HFFc6 (cell line): Measurements from ENCODE around the gene TNFRSF18. TPM values are rescaled to one million over a fixed set of nuclear protein-coding genes. Genes with fewer than 3 reads are reported as not detected.

Experiments
- DNase-seq: peaks from one replicate; pipeline ENCODE4 v3.0.0-alpha.2; 2018
- H3K27ac Mint-ChIP-seq: 2 replicates; pipeline ENCODE4 v1.8.0; 2020; ENCODE audit warnings: mild to moderate bottlenecking, mixed read lengths
- H3K27me3 Mint-ChIP-seq: 2 replicates; pipeline ENCODE4 v1.8.0; 2021; ENCODE audit warnings: mild to moderate bottlenecking, moderate library complexity, mixed read lengths; ENCODE audit not compliant: insufficient read depth
- H3K36me3 Mint-ChIP-seq: 2 replicates; pipeline ENCODE4 v1.8.0; 2021; ENCODE audit warnings: low read depth, mixed read lengths
- H3K4me1 Mint-ChIP-seq: 2 replicates; pipeline ENCODE4 v1.8.0; 2020; ENCODE audit warnings: low read depth, mixed read lengths
- H3K4me3 Mint-ChIP-seq: 2 replicates; pipeline ENCODE4 v1.8.0; 2020; ENCODE audit warnings: mild to moderate bottlenecking, moderate library complexity, mixed read lengths
- H3K9me3 Mint-ChIP-seq: 2 replicates; pipeline ENCODE4 v1.8.0; 2020; ENCODE audit warnings: mild to moderate bottlenecking, mixed read lengths
- CTCF ChIP-seq: fragments of 200-600 bp; sonication (generic); IDR thresholded peaks from 2 replicates; pipeline ENCODE4 v1.5.0; 2021; ENCODE audit warnings: antibody characterized with exemption, mild to moderate bottlenecking
- microRNA-seq: library from miRNA; unstranded; fragments of <30 nt; microRNA quantifications from one replicate; pipeline ENCODE4, GENCODE V29; 2019
- total RNA-seq, 6 experiments: library from RNA; stranded (reverse); fragmentation: NEBNext Ultra II Directional; extraction: Animal tissue kit (Norgen Biotek cat#: 25700); gene quantifications; 2 replicates in 1 of 6; 3 replicates in 5 of 6; pipeline ENCODE4 v1.2.3, GENCODE V29; 2021

The TNFRSF18 gene
- total RNA-seq, 6 experiments from 2014 or later: not detected

- no peak overlapping the region for H3K4me3 Mint-ChIP-seq
- no peak for DNase-seq
- H3K27ac Mint-ChIP-seq: no peak overlapping the region
- H3K4me1 Mint-ChIP-seq: no peaks in the 10 kb centered on the region
- H3K36me3 Mint-ChIP-seq: peaks cover 16% of the 10 kb centered on the region
- peaks cover 4% of the 10 kb centered on the region for H3K27me3 Mint-ChIP-seq
- peaks cover 25% of the 10 kb centered on the region for H3K9me3 Mint-ChIP-seq
- TF ChIP-seq CTCF: no peak
Measured at GRCh38 chr1:1155258-1155657, 51.1 kb downstream of the TNFRSF18 start.

- Mint-ChIP-seq H3K4me1 (no peaks in the 10 kb centered on the region), H3K9me3 (peaks cover 25% of the 10 kb centered on the region), H3K27ac (no peak overlapping the region), H3K4me3 (no peak overlapping the region), H3K36me3 (peaks cover 16% of the 10 kb centered on the region), H3K27me3 (peaks cover 4% of the 10 kb centered on the region)
- TF ChIP-seq CTCF: no peak
- no peak for DNase-seq
Measured at GRCh38 chr1:1153874-1154273, 52.5 kb downstream of the TNFRSF18 start.

Small RNAs within 50 kb of the gene (microRNA-seq; reads per million reads assigned to microRNA genes)
- gene MIR200A (not detected), gene MIR200B (3.1 reads per million), gene MIR429 (not detected)

Other genes with a start within 250 kb of the TNFRSF18 start
- 100 to 1,000 TPM; 112 to 142 (median 119) TPM for gene NOC2L, start 247.3 kb downstream of the TNFRSF18 start, total RNA-seq
- gene KLHL17, start 246.0 kb downstream of the TNFRSF18 start, total RNA-seq: 10 to 100 TPM; 12.2 to 17.5 (median 13.2) TPM
- 1 to 10 TPM; 5.2 to 6.9 (median 6.0) TPM for gene PLEKHN1, start 240.1 kb downstream of the TNFRSF18 start, total RNA-seq
- under 1 TPM in 2 of 6 experiments, not detected in 4; 0.17 to 0.18 TPM for gene PERM1, start 224.5 kb downstream of the TNFRSF18 start, total RNA-seq
- 10 to 100 TPM; 14.1 to 17.4 (median 15.6) TPM for gene HES4, start 206.5 kb downstream of the TNFRSF18 start, total RNA-seq
- gene ISG15, start 193.1 kb downstream of the TNFRSF18 start, total RNA-seq: 10 to 100 TPM; 38.4 to 89.1 (median 42.1) TPM
- gene AGRN, start 186.5 kb downstream of the TNFRSF18 start, total RNA-seq: 100 to 1,000 TPM; 131 to 164 (median 140) TPM
- not detected for gene RNF223, start 132.3 kb downstream of the TNFRSF18 start, total RNA-seq
- gene C1orf159, start 90.5 kb downstream of the TNFRSF18 start, total RNA-seq: 10 to 100 TPM in 1 of 6 experiments, 1 to 10 TPM in 5; 8.7 to 10.3 (median 9.6) TPM
- gene TTLL10, start 32.7 kb downstream of the TNFRSF18 start, total RNA-seq: not detected
- gene TNFRSF4, start 7.6 kb upstream of the TNFRSF18 start, total RNA-seq: under 1 TPM in 1 of 6 experiments, not detected in 5; 0.17 TPM
- gene SDF4, start 25.4 kb upstream of the TNFRSF18 start, total RNA-seq: 100 to 1,000 TPM; 182 to 231 (median 196) TPM
- gene B3GALT6, start 25.6 kb upstream of the TNFRSF18 start, total RNA-seq: 10 to 100 TPM; 24.5 to 35.7 (median 25.8) TPM
- gene C1QTNF12, start 40.1 kb upstream of the TNFRSF18 start, total RNA-seq: 1 to 10 TPM in 3 of 6 experiments, under 1 TPM in 3; 0.31 to 1.7 (median 1.1) TPM
- gene UBE2J2, start 67.3 kb upstream of the TNFRSF18 start, total RNA-seq: 10 to 100 TPM; 56.2 to 67.9 (median 61.1) TPM
- gene SCNN1D, start 73.8 kb upstream of the TNFRSF18 start, total RNA-seq: 1 to 10 TPM; 1.4 to 3.0 (median 2.0) TPM
- gene ACAP3, start 101.3 kb upstream of the TNFRSF18 start, total RNA-seq: 10 to 100 TPM; 39.4 to 50.8 (median 42.6) TPM
- gene PUSL1, start 102.0 kb upstream of the TNFRSF18 start, total RNA-seq: 10 to 100 TPM; 23.5 to 28.7 (median 25.6) TPM
- 10 to 100 TPM; 65.6 to 78.3 (median 69.8) TPM for gene INTS11, start 118.1 kb upstream of the TNFRSF18 start, total RNA-seq
- 10 to 100 TPM; 24.6 to 31.5 (median 26.6) TPM for gene CPTP, start 118.2 kb upstream of the TNFRSF18 start, total RNA-seq
- gene TAS1R3, start 124.7 kb upstream of the TNFRSF18 start, total RNA-seq: under 1 TPM; 0.07 to 0.20 (median 0.13) TPM
- 10 to 100 TPM; 73.8 to 96.6 (median 74.5) TPM for gene DVL1, start 142.8 kb upstream of the TNFRSF18 start, total RNA-seq
- gene MXRA8, start 152.0 kb upstream of the TNFRSF18 start, total RNA-seq: 100 to 1,000 TPM; 438 to 570 (median 524) TPM
- gene AURKAIP1, start 168.6 kb upstream of the TNFRSF18 start, total RNA-seq: 100 to 1,000 TPM; 178 to 206 (median 196) TPM
- 100 to 1,000 TPM in 5 of 6 experiments, 10 to 100 TPM in 1; 96.2 to 115 (median 104) TPM for gene CCNL2, start 192.7 kb upstream of the TNFRSF18 start, total RNA-seq
- 100 to 1,000 TPM; 131 to 154 (median 141) TPM for gene MRPL20, start 200.7 kb upstream of the TNFRSF18 start, total RNA-seq
- gene ANKRD65, start 214.7 kb upstream of the TNFRSF18 start, total RNA-seq: under 1 TPM in 2 of 6 experiments, not detected in 4; 0.14 TPM
- under 1 TPM in 5 of 6 experiments, not detected in 1; 0.12 to 0.33 (median 0.24) TPM for gene VWA1, start 229.1 kb upstream of the TNFRSF18 start, total RNA-seq
- under 1 TPM in 1 of 6 experiments, not detected in 5; 0.09 TPM for gene ATAD3C, start 243.1 kb upstream of the TNFRSF18 start, total RNA-seq